ENCODE data around the gene HDHD2.
"Not testable (repeated sequence)": the region's sequence is repeated elsewhere in the genome, so short reads cannot be mapped to it uniquely, and the experiment has no call there.

The HDHD2 gene

GRCh38 chr18:47150029-47150823, at the start of gene HDHD2:
Gene HDHD2, minus strand, starts transcription at chr18:47150500. Its CDS starts 14,061 bp downstream, at chr18:47136439.
- peak; percentile 56 for DNase-seq

- not testable (repeated sequence) for DNase-seq
These were observed 45.7 kb upstream of the HDHD2 start for GRCh38 chr18:47195961-47196360.

DNA sequence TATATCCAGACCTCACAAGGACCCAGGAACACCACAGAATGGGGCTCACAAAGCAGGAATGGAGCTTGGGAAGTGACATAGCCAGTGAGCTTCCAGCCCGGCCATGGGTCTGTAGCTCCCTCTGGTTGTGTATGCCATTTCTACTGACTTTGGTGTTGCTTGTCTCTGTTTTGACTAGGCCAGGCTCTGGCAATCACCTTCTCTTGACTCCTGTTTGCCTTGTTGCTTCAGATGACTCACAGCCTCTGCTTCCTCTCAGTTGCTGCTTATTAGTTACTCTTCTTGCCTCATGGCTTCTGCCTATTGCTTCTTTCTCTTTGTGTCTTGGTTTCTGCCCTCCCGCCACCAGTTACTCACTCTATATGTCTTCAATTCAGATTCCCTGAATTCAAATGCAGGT, 41.7 kb upstream of the HDHD2 start:
- no peak for DNase-seq

DNA sequence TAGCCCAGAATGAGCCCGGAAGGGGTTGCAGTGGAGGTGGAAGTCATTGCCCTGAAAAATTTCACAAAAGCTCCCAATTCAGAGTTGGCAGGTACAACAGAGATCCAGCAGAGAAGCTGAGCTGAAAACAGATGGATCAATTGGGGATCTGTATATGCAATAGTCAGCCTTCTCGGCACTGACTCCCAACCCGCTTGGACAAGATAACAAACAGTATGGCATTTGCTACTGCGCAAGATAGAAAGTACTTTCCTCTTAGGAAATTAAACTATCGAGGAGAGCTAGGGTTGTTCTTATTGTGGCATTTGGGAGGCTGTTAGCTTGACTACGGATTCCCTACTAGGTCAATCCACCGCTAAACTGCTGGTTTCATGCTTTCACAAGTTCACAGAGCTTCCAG, 37.4 kb upstream of the HDHD2 start:
- no peak for DNase-seq

DNA sequence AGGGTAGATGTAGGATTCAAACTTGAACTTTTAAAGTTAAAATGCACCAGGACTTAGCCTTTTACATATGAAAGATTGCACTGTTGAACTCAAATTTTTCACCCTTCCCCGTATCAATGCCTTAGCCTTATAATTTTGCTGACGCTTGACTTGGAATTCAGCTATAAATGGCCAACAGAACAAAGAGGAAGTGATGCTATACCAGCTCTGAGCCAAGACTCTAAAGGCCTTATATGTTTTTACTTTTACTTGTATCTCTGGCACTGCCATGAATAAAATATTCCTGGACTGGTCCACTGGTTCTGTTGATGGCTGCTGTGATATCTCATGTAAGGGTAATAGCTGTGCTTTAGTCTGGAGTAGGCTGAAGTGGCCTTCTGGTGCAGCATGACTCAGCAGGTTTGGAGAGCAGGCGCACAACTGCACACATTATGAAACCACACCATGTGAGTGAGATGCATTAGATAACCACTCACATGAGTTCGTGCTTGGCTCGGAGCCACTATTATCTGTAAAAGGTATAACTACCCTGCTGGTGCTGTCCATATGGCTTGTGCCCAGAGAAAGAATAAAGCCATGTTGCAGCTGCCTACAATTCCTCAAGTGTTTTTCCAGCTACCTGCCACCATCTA, 34.2 kb upstream of the HDHD2 start:
- no peak for DNase-seq

DNA sequence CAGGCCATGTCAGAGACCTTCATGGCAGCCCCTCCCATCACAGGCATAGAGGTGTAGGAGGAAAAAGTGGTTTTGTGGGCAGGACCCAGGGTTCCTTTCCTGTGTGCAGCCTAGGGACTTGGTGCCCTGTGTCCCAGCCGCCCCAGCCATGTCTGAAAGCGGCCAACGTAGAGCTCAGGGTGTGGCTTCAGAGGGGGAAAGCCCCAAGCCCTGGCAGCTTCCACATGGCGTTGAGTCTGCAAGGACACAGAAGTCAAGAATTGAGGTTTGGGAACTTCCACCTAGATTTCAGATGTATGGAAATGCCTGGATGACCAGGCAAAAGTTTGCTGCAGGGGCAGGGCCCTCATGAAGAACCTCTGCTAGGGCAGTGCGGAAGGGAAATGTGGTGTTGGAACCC, 31.9 kb upstream of the HDHD2 start:
- not testable (repeated sequence) for DNase-seq

DNA sequence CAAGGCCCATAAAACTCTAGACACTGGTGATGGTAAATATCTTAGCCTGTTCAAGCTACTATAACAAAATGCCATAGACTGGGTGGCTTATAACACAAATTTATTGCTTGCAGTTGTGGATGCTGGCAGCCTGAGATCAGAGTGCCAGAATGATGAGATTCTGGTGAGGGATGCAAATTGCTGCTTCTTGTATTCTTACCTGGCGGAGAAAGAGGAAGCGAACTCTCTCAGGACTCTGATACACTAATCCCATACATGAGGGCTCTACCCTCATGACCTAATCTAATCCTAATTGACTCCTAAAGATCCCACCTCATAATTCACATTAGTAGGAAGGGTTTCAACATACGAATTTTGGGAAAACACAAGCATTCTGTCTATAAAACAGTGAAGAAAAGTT, 30.5 kb upstream of the HDHD2 start:
- no peak for DNase-seq

DNA sequence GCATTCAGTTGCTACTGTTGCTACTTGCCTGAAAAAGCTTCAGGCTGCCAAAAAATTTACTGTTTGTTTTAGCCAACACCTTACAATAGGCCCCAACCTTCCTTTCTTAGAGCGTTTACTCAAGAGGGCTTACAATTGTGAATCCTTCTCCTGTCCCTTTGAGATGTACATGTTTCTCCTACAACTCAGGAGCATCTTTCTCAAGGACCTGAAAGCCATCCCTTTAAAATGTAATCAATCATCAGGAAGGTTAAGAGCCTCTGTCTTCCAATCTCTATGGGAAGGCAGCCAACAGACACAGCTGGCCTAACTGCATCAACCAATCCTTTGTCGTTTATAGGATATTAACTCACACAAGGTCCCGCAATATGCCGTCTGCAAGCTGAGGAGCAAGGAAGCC, 29.2 kb upstream of the HDHD2 start:
- no peak for DNase-seq

- DNase-seq, result peak; percentile 66
These were observed 25.7 kb upstream of the HDHD2 start, which contains the start of gene IER3IP1 for GRCh38 chr18:47175898-47176575. Gene IER3IP1, minus strand, starts transcription at chr18:47176364. Its CDS starts 87 bp downstream, at chr18:47176277.

GRCh38 chr18:47175283-47175897, 25.1 kb upstream of the HDHD2 start:
- no peak for DNase-seq

GRCh38 chr18:47174545-47175116, 24.3 kb upstream of the HDHD2 start:
- no peak for DNase-seq

DNA sequence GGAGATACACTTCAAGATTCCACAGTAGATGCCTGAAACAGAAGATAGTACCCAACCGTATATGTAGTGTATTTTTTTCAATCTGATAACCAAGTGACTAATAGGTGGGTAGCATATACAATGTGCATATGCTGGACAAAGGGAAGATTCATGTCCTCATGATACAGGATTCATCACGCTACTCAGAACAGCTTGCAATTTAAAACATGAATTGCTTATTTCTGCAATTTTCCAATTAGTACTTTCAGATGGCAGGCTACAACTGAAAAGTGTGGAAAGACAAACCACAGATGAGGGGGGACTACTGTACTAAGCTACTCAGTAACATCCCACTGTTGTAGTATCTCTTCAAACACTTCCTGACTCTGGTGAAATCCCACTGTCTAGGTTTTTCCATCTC, 22.2 kb upstream of the HDHD2 start:
- DNase-seq, result no peak

GRCh38 chr18:47168913-47169312, 18.6 kb upstream of the HDHD2 start:
- no peak for DNase-seq

- DNase-seq, result no peak
These were observed 18.2 kb upstream of the HDHD2 start for GRCh38 chr18:47168509-47168908.

DNA sequence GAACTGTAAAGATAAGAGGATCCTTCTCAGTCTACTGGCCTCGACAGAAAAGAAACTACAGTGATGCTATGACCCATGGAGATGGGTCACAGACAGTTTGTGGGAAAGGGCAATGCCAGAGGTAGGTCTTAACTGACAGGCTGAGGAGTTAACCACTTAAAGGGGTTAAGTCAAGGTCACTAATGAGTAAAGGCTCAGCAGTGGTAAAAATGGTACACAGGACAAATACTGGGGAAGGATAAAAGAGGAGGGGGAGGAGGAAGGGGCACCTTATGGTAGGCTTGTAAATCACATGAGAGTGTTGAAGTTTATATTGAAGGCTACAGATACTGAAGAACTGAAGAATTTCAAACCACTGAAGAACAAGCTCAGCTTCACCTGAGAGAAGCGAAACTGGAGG, 16.0 kb upstream of the HDHD2 start:
- no peak for DNase-seq

DNA sequence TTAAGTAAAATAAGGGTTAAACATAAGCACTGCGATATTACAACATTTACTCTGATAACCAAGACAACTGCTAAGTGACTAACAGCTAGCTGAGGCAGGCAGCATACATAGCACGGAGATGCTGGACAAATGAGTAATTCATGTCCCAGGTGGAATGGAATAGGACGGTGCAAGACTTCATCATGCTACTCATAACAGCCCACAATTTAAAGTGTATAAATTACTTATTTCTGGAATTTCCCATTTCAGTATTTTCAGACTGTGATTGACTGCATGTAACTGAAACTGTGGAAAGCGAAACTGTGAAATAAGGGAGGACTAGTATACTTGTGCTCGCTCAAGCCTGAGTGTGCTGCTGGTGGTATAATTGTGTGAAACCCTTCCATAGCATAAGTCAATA, 12.9 kb upstream of the HDHD2 start:
- no peak for DNase-seq

GRCh38 chr18:47160256-47160655, 10.0 kb upstream of the HDHD2 start:
- no peak for DNase-seq

GRCh38 chr18:47158404-47158803, 8.1 kb upstream of the HDHD2 start:
- DNase-seq, result not testable (repeated sequence)

GRCh38 chr18:47151439-47151838, 1.1 kb upstream of the HDHD2 start:
- no peak for DNase-seq

GRCh38 chr18:47150824-47151366, 595 bp upstream of the HDHD2 start:
- no peak for DNase-seq

DNA sequence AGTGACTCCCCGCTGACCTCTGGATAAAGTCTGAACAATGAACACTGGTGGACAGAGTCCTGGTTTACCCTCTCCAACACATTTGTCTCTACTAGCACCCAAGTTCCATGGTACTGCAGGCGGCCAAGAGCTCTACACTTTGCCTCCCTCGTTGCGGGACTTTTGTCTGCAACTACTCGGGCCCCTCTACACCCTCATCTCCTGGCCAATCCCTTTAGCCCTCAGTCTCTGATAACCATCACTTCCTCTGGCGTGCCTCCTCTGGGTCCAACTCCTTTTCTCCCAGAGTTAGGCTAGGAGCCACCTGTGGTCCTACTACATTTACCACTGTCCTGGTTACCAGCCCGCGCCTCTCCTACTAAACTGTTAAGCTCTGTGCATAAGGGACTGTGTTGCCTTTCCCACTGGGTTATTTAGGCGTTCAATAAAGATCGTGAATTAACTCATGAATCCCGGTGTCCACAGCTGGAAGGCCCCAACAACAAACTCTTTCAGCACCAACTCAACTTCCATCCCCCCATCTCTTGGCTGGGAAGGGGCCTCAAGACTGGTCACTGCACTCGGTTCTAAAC, 757 bp downstream of the HDHD2 start:
- DNase-seq, result no peak

GRCh38 chr18:47146206-47146605, 4.1 kb downstream of the HDHD2 start:
- DNase-seq, result no peak
